Measurements from ENCODE around the gene GON4L.
A peak's percentile ranks its signal among the peaks of the same experiment; 100 is the strongest.
"Not testable (repeated sequence)": the region's sequence is repeated elsewhere in the genome, so short reads cannot be mapped to it uniquely, and the experiment has no call there.

GON4L gene

GRCh38 chr1:155729031-155729898 is 127.7 kb downstream of the GON4L start:
- Histone ChIP-seq H3K27ac (ENCODE audit: low read depth, low read length) (no peak overlapping the region), H3F3A (ENCODE audit: control insufficient read depth, insufficient read depth) (0 out of 2 replicates have a peak, but pooled peaks cover 3% of the 10 kb centered on the region), H3K79me2 (ENCODE audit: control insufficient read depth, low read length) (no peaks in the 10 kb centered on the region), H3K4me1 (ENCODE audit: control insufficient read depth, low read length) (no peaks in the 10 kb centered on the region), H3K9me2 (replicated peaks; ENCODE audit: control insufficient read depth, low read length) (no peaks in the 10 kb centered on the region), H4K20me1 (ENCODE audit: control insufficient read depth, insufficient read depth, low read depth, low read length) (no peaks in the 10 kb centered on the region), H3K4me2 (ENCODE audit: low read length) (no peak overlapping the region), H3K36me3 (ENCODE audit: control insufficient read depth, low read length) (peaks cover 66% of the 10 kb centered on the region), H3K9me3 (ENCODE audit: control insufficient read depth, insufficient read depth, low read length) (no peaks in the 10 kb centered on the region), H3K27me3 (ENCODE audit: control insufficient read depth, low read length) (no peaks in the 10 kb centered on the region), H3K4me3 (ENCODE audit: low read length) (no peak overlapping the region)
- TF ChIP-seq CTCF (IDR thresholded peaks at IDR 0.05; ENCODE audit: low read depth, low read length, poor library complexity, severe bottlenecking): peak; percentile 75
- TF ChIP-seq EZH2phosphoT487 (IDR thresholded peaks at IDR 0.05; ENCODE audit: borderline replicate concordance, low read length): no peak

- no peaks in the 10 kb centered on the region for H3K4me1 ChIP-seq (ENCODE audit: control insufficient read depth, low read length)
- no peaks in the 10 kb centered on the region for H3F3A ChIP-seq (ENCODE audit: control insufficient read depth, insufficient read depth)
- H3K27ac ChIP-seq (ENCODE audit: low read depth, low read length): no peak overlapping the region
- H3K4me2 ChIP-seq (ENCODE audit: low read length): no peak overlapping the region
- no peaks in the 10 kb centered on the region for H4K20me1 ChIP-seq (ENCODE audit: control insufficient read depth, insufficient read depth, low read depth, low read length)
- H3K9me3 ChIP-seq (ENCODE audit: control insufficient read depth, insufficient read depth, low read length): no peaks in the 10 kb centered on the region
- TF ChIP-seq CTCF (IDR thresholded peaks at IDR 0.05; ENCODE audit: low read depth, low read length, poor library complexity, severe bottlenecking): no peak
- TF ChIP-seq EZH2phosphoT487 (IDR thresholded peaks at IDR 0.05; ENCODE audit: borderline replicate concordance, low read length): no peak
- H3K27me3 ChIP-seq (ENCODE audit: control insufficient read depth, low read length): no peaks in the 10 kb centered on the region
- no peaks in the 10 kb centered on the region for H3K79me2 ChIP-seq (ENCODE audit: control insufficient read depth, low read length)
- H3K36me3 ChIP-seq (ENCODE audit: control insufficient read depth, low read length): peaks cover 46% of the 10 kb centered on the region
- no peak overlapping the region for H3K4me3 ChIP-seq (ENCODE audit: low read length)
- no peaks in the 10 kb centered on the region for H3K9me2 ChIP-seq (replicated peaks; ENCODE audit: control insufficient read depth, low read length)
Measured at GRCh38 chr1:155725142-155725541, 131.9 kb downstream of the GON4L start.

GRCh38 chr1:155719703-155720102 is 137.3 kb downstream of the GON4L start:
- H3K4me2 ChIP-seq (ENCODE audit: low read length): no peak overlapping the region
- H4K20me1 ChIP-seq (ENCODE audit: control insufficient read depth, insufficient read depth, low read depth, low read length): no peaks in the 10 kb centered on the region
- H3K79me2 ChIP-seq (ENCODE audit: control insufficient read depth, low read length): peaks cover 18% of the 10 kb centered on the region
- no peaks in the 10 kb centered on the region for H3K27me3 ChIP-seq (ENCODE audit: control insufficient read depth, low read length)
- H3K36me3 ChIP-seq (ENCODE audit: control insufficient read depth, low read length): peaks cover 45% of the 10 kb centered on the region
- H3K27ac ChIP-seq (ENCODE audit: low read depth, low read length): no peak overlapping the region
- no peaks in the 10 kb centered on the region for H3F3A ChIP-seq (ENCODE audit: control insufficient read depth, insufficient read depth)
- TF ChIP-seq CTCF (IDR thresholded peaks at IDR 0.05; ENCODE audit: low read depth, low read length, poor library complexity, severe bottlenecking) (no peak), EZH2phosphoT487 (IDR thresholded peaks at IDR 0.05; ENCODE audit: borderline replicate concordance, low read length) (no peak)
- no peaks in the 10 kb centered on the region for H3K9me2 ChIP-seq (replicated peaks; ENCODE audit: control insufficient read depth, low read length)
- H3K4me1 ChIP-seq (ENCODE audit: control insufficient read depth, low read length): peaks cover 13% of the 10 kb centered on the region
- no peaks in the 10 kb centered on the region for H3K9me3 ChIP-seq (ENCODE audit: control insufficient read depth, insufficient read depth, low read length)
- H3K4me3 ChIP-seq (ENCODE audit: low read length): no peak overlapping the region

- H3K9me3 ChIP-seq (ENCODE audit: control insufficient read depth, insufficient read depth, low read length); H3K27me3 ChIP-seq (ENCODE audit: control insufficient read depth, low read length); H3K27ac ChIP-seq (ENCODE audit: low read depth, low read length); H3K4me2 ChIP-seq (ENCODE audit: low read length); H3K9me2 ChIP-seq (replicated peaks; ENCODE audit: control insufficient read depth, low read length); H3K4me3 ChIP-seq (ENCODE audit: low read length); H4K20me1 ChIP-seq (ENCODE audit: control insufficient read depth, insufficient read depth, low read depth, low read length); H3F3A ChIP-seq (ENCODE audit: control insufficient read depth, insufficient read depth): not testable (repeated sequence)
- Histone ChIP-seq H3K4me1 (ENCODE audit: control insufficient read depth, low read length) (peaks cover 13% of the 10 kb centered on the region), H3K36me3 (ENCODE audit: control insufficient read depth, low read length) (peaks cover 54% of the 10 kb centered on the region), H3K79me2 (ENCODE audit: control insufficient read depth, low read length) (peaks cover 24% of the 10 kb centered on the region)
Measured at GRCh38 chr1:155718524-155719115, 138.4 kb downstream of the GON4L start.
